T47D (cell line): Measurements from ENCODE around the gene KCNMA1.
A peak's percentile ranks its signal among the peaks of the same experiment; 100 is the strongest.

Experiments used
- DNase-seq, 2 experiments: peaks; one replicate each; pipeline versions ENCODE4 v3.0.0 to v3.0.0-alpha.2; 2011 to 2012; ENCODE audit warnings: low read depth in 1 of 2, low spot score in 1 of 2
- JUND ChIP-seq: IDR thresholded peaks from 2 replicates; pipeline ENCODE4 v1.6.1; 2012; ENCODE audit warnings: low read depth
- in situ Hi-C: cut with HindIII; loops from 2 replicates; pipeline ENCODE4 v1.10.0; 2016; ENCODE audit warnings: low sequenced_read_pairs, low pct_unique_long_range_greater_than_20kb

The KCNMA1 gene

GRCh38 chr10:77411805-77412204 is 225.8 kb downstream of the KCNMA1 start:
- in situ Hi-C loops = no loop called here

GRCh38 chr10:77410523-77410922 is 227.1 kb downstream of the KCNMA1 start:
- in situ Hi-C loops = no loop called here
- DNase-seq = no peak
- TF ChIP-seq JUND = no peak

More at GRCh38 chr10:77411805-77412204, 225.8 kb downstream of the KCNMA1 start:
- TF ChIP-seq JUND = no peak
- no peak for DNase-seq

GRCh38 chr10:77409697-77410471 is 227.7 kb downstream of the KCNMA1 start:
- peak; percentile 43 to 96 for DNase-seq
- in situ Hi-C loops = no loop called here
- TF ChIP-seq JUND = no peak

- no peak for DNase-seq
- in situ Hi-C loops = no loop called here
- TF ChIP-seq JUND = no peak
Measured at GRCh38 chr10:77408259-77408658, 229.3 kb downstream of the KCNMA1 start.

- no peak for DNase-seq
- in situ Hi-C loops = no loop called here
- TF ChIP-seq JUND = no peak
Measured at GRCh38 chr10:77406764-77407430, 230.7 kb downstream of the KCNMA1 start.

GRCh38 chr10:77405771-77406241 is 231.8 kb downstream of the KCNMA1 start:
- in situ Hi-C loops = no loop called here
- peak; percentile 72 to 92 for DNase-seq
- TF ChIP-seq JUND = no peak

GRCh38 chr10:77404810-77405209 is 232.8 kb downstream of the KCNMA1 start:
- no peak for DNase-seq
- TF ChIP-seq JUND = no peak
- in situ Hi-C loops = no loop called here

- TF ChIP-seq JUND = no peak
- in situ Hi-C loops = no loop called here
- no peak for DNase-seq
Measured at GRCh38 chr10:77403761-77404160, 233.8 kb downstream of the KCNMA1 start.

GRCh38 chr10:77401683-77402082 is 235.9 kb downstream of the KCNMA1 start:
- in situ Hi-C loops = no loop called here
- peak in 1 of 2 experiments; percentile 92 for DNase-seq
- no peak; the same call in 1 of the 2 replicates for TF ChIP-seq JUND

- in situ Hi-C loops = no loop called here
- DNase-seq = no peak
Measured at GRCh38 chr10:77400033-77400432, 237.6 kb downstream of the KCNMA1 start.

GRCh38 chr10:77398986-77399755 is 238.4 kb downstream of the KCNMA1 start:
- DNase-seq = no peak
- TF ChIP-seq JUND = no peak
- in situ Hi-C loops = no loop called here

More at GRCh38 chr10:77400033-77400432, 237.6 kb downstream of the KCNMA1 start:
- TF ChIP-seq JUND = no peak

GRCh38 chr10:77398558-77398957 is 239.1 kb downstream of the KCNMA1 start:
- DNase-seq = no peak
- TF ChIP-seq JUND = no peak
- in situ Hi-C loops = no loop called here

- no peak for TF ChIP-seq JUND
- in situ Hi-C loops = no loop called here
- no peak for DNase-seq
Measured at GRCh38 chr10:77397103-77397502, 240.5 kb downstream of the KCNMA1 start.
